IMR-90 (cell line): ENCODE data around the gene ADGRL3.

Experiments
- POLR2A ChIP-seq: IDR thresholded peaks from 2 replicates; pipeline ENCODE4 v1.6.1; 2012; ENCODE audit warnings: mild to moderate bottlenecking, low read depth, low read length
- RCOR1 ChIP-seq: IDR thresholded peaks from 2 replicates; pipeline ENCODE4 v1.6.1; 2012; ENCODE audit warnings: mild to moderate bottlenecking, low read length, improper control_type of control experiment; ENCODE audit not compliant: insufficient replicate concordance
- TF ChIP-seq, protein P1 (sequence below): conservative IDR thresholded peaks from 2 replicates; pipeline ENCODE4 v1.5.1; 2012; ENCODE audit warnings: mild to moderate bottlenecking, low read depth, low read length, improper control_type of control experiment

DNA sequence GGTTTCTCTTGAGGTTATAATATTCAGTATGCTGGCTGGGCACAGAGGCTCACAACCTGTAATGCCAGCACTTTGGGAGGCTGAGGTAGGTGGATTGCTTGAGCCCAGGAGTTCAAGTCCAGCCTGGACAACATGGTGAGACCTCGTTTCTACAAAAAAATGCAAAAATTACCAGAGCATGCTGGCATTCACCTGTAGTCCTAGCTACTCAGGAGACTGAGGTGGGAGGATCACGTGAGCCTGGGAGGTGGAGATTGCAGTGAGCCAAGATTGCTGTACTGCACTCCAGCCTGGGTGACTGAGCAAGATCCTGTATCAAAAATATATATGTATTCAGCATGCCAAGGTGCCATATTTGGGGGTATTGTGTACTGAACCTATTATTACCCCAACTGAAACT is 552.5 kb downstream of the ADGRL3 start:
- TF ChIP-seq, protein P1, sequence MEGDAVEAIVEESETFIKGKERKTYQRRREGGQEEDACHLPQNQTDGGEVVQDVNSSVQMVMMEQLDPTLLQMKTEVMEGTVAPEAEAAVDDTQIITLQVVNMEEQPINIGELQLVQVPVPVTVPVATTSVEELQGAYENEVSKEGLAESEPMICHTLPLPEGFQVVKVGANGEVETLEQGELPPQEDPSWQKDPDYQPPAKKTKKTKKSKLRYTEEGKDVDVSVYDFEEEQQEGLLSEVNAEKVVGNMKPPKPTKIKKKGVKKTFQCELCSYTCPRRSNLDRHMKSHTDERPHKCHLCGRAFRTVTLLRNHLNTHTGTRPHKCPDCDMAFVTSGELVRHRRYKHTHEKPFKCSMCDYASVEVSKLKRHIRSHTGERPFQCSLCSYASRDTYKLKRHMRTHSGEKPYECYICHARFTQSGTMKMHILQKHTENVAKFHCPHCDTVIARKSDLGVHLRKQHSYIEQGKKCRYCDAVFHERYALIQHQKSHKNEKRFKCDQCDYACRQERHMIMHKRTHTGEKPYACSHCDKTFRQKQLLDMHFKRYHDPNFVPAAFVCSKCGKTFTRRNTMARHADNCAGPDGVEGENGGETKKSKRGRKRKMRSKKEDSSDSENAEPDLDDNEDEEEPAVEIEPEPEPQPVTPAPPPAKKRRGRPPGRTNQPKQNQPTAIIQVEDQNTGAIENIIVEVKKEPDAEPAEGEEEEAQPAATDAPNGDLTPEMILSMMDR, result no peak
- TF ChIP-seq RCOR1 (no peak), POLR2A (no peak)
